Central memory CD8-positive, alpha-beta T cell (primary cell): ENCODE measurements around the gene LHCGR.

Experiments used
- ATAC-seq: fragments of 150-1000 bp; cut with Tn5 transposase; replicated peaks from 2 replicates; pipeline ENCODE4 v1.10.0; 2022; ENCODE audit warnings: mild to moderate bottlenecking, moderate FRiP score, moderate number of reproducible peaks; ENCODE audit not compliant: poor library complexity, severe bottlenecking; ENCODE audit errors: extremely low read depth
- DNase-seq, 2 donors: peaks; one replicate each; pipeline ENCODE4 v3.0.0; 2021; ENCODE audit warnings: low spot score in 2 of 2
- H3K27ac Mint-ChIP-seq: one replicate; pipeline ENCODE4 v1.8.0; 2022; ENCODE audit warnings: low read depth, mild to moderate bottlenecking, moderate library complexity, mixed read lengths
- H3K27me3 Mint-ChIP-seq: one replicate; pipeline ENCODE4 v1.8.0; 2022; ENCODE audit warnings: mixed read lengths
- H3K36me3 Mint-ChIP-seq: one replicate; pipeline ENCODE4 v1.8.0; 2022; ENCODE audit warnings: mild to moderate bottlenecking, moderate library complexity, mixed read lengths; ENCODE audit not compliant: insufficient read depth
- H3K4me1 Mint-ChIP-seq: one replicate; pipeline ENCODE4 v1.8.0; 2022; ENCODE audit warnings: mixed read lengths
- H3K4me3 Mint-ChIP-seq: one replicate; pipeline ENCODE4 v1.8.0; 2022; ENCODE audit warnings: mild to moderate bottlenecking, moderate library complexity, mixed read lengths
- H3K9me3 Mint-ChIP-seq: one replicate; pipeline ENCODE4 v1.8.0; 2022; ENCODE audit warnings: mixed read lengths

Gene LHCGR

GRCh38 chr2:48734576-48735303 lies 20.8 kb downstream of the LHCGR start:
- Mint-ChIP-seq H3K4me1 (no peaks in the 10 kb centered on the region), H3K9me3 (no peaks in the 10 kb centered on the region)
- ATAC-seq = no peak

GRCh38 chr2:48733067-48733503 lies 22.4 kb downstream of the LHCGR start:
- DNase-seq (no peak), ATAC-seq (no peak)
- H3K36me3 Mint-ChIP-seq = no peaks in the 10 kb centered on the region
- no peak overlapping the region for H3K4me3 Mint-ChIP-seq
- no peaks in the 10 kb centered on the region for H3K4me1 Mint-ChIP-seq
- H3K9me3 Mint-ChIP-seq = no peaks in the 10 kb centered on the region
- no peak overlapping the region for H3K27ac Mint-ChIP-seq
- H3K27me3 Mint-ChIP-seq = no peaks in the 10 kb centered on the region

More at GRCh38 chr2:48734576-48735303, 20.8 kb downstream of the LHCGR start:
- Mint-ChIP-seq H3K27me3 (no peaks in the 10 kb centered on the region), H3K27ac (no peak overlapping the region), H3K36me3 (no peaks in the 10 kb centered on the region), H3K4me3 (no peak overlapping the region)
- DNase-seq = no peak

- no peak for DNase-seq
- H3K4me1 Mint-ChIP-seq = no peaks in the 10 kb centered on the region
- no peak overlapping the region for H3K27ac Mint-ChIP-seq
Measured at GRCh38 chr2:48728840-48729239, 26.7 kb downstream of the LHCGR start.

GRCh38 chr2:48728295-48728694 lies 27.2 kb downstream of the LHCGR start:
- ATAC-seq (no peak), DNase-seq (no peak)
- Mint-ChIP-seq H3K27me3 (no peaks in the 10 kb centered on the region), H3K4me3 (no peak overlapping the region), H3K36me3 (no peaks in the 10 kb centered on the region), H3K4me1 (no peaks in the 10 kb centered on the region), H3K27ac (no peak overlapping the region), H3K9me3 (no peaks in the 10 kb centered on the region)

More at GRCh38 chr2:48728840-48729239, 26.7 kb downstream of the LHCGR start:
- no peaks in the 10 kb centered on the region for H3K27me3 Mint-ChIP-seq
- H3K9me3 Mint-ChIP-seq = no peaks in the 10 kb centered on the region
- no peaks in the 10 kb centered on the region for H3K36me3 Mint-ChIP-seq
- H3K4me3 Mint-ChIP-seq = no peak overlapping the region
- no peak for ATAC-seq

GRCh38 chr2:48727560-48727959 lies 28.0 kb downstream of the LHCGR start:
- Mint-ChIP-seq H3K9me3 (no peaks in the 10 kb centered on the region), H3K36me3 (no peaks in the 10 kb centered on the region), H3K27me3 (no peaks in the 10 kb centered on the region), H3K4me1 (no peaks in the 10 kb centered on the region), H3K27ac (no peak overlapping the region), H3K4me3 (no peak overlapping the region)
- ATAC-seq (no peak), DNase-seq (no peak)

- H3K4me1 Mint-ChIP-seq = no peaks in the 10 kb centered on the region
- no peaks in the 10 kb centered on the region for H3K9me3 Mint-ChIP-seq
- DNase-seq (no peak), ATAC-seq (no peak)
- no peak overlapping the region for H3K27ac Mint-ChIP-seq
- H3K4me3 Mint-ChIP-seq = no peak overlapping the region
- H3K27me3 Mint-ChIP-seq = no peaks in the 10 kb centered on the region
- no peaks in the 10 kb centered on the region for H3K36me3 Mint-ChIP-seq
Measured at GRCh38 chr2:48725696-48726494, 29.6 kb downstream of the LHCGR start.

GRCh38 chr2:48724278-48724677 lies 31.2 kb downstream of the LHCGR start:
- Mint-ChIP-seq H3K9me3 (no peaks in the 10 kb centered on the region), H3K4me3 (no peak overlapping the region), H3K27me3 (no peaks in the 10 kb centered on the region), H3K27ac (no peak overlapping the region), H3K36me3 (no peaks in the 10 kb centered on the region), H3K4me1 (no peaks in the 10 kb centered on the region)
- no peak for ATAC-seq
- no peak for DNase-seq

GRCh38 chr2:48723129-48723528 lies 32.4 kb downstream of the LHCGR start:
- DNase-seq (no peak), ATAC-seq (no peak)
- no peaks in the 10 kb centered on the region for H3K27me3 Mint-ChIP-seq

GRCh38 chr2:48722391-48722790 lies 33.1 kb downstream of the LHCGR start:
- no peak for ATAC-seq
- Mint-ChIP-seq H3K4me1 (no peaks in the 10 kb centered on the region), H3K36me3 (no peaks in the 10 kb centered on the region), H3K27me3 (no peaks in the 10 kb centered on the region), H3K4me3 (no peak overlapping the region), H3K27ac (no peak overlapping the region), H3K9me3 (no peaks in the 10 kb centered on the region)
- no peak for DNase-seq

More at GRCh38 chr2:48723129-48723528, 32.4 kb downstream of the LHCGR start:
- H3K4me1 Mint-ChIP-seq = no peaks in the 10 kb centered on the region
- H3K36me3 Mint-ChIP-seq = no peaks in the 10 kb centered on the region
- H3K27ac Mint-ChIP-seq = no peak overlapping the region
- H3K9me3 Mint-ChIP-seq = no peaks in the 10 kb centered on the region
- H3K4me3 Mint-ChIP-seq = no peak overlapping the region

GRCh38 chr2:48721158-48721557 lies 34.4 kb downstream of the LHCGR start:
- Mint-ChIP-seq H3K27me3 (peaks cover 9% of the 10 kb centered on the region), H3K36me3 (no peaks in the 10 kb centered on the region), H3K27ac (no peak overlapping the region), H3K9me3 (no peaks in the 10 kb centered on the region), H3K4me3 (no peak overlapping the region), H3K4me1 (no peaks in the 10 kb centered on the region)
- DNase-seq (no peak), ATAC-seq (no peak)

GRCh38 chr2:48719480-48720177 lies 35.9 kb downstream of the LHCGR start:
- H3K27me3 Mint-ChIP-seq = peaks cover 9% of the 10 kb centered on the region
- H3K4me3 Mint-ChIP-seq = no peak overlapping the region
- ATAC-seq (no peak), DNase-seq (no peak)
- no peak overlapping the region for H3K27ac Mint-ChIP-seq
- no peaks in the 10 kb centered on the region for H3K9me3 Mint-ChIP-seq
- no peaks in the 10 kb centered on the region for H3K36me3 Mint-ChIP-seq
- H3K4me1 Mint-ChIP-seq = no peaks in the 10 kb centered on the region

GRCh38 chr2:48717846-48718245 lies 37.7 kb downstream of the LHCGR start:
- Mint-ChIP-seq H3K27ac (no peak overlapping the region), H3K9me3 (no peaks in the 10 kb centered on the region), H3K36me3 (no peaks in the 10 kb centered on the region), H3K27me3 (peaks cover 9% of the 10 kb centered on the region), H3K4me3 (no peak overlapping the region), H3K4me1 (no peaks in the 10 kb centered on the region)
- DNase-seq (no peak), ATAC-seq (no peak)
